Astrocyte of the cerebellum (primary cell): Measurements from ENCODE around the gene DIPK2B.

Source experiments
- DNase-seq: peaks from one replicate; pipeline ENCODE4 v3.0.0-alpha.2; 2011; ENCODE audit warnings: low read depth
- H3K4me3 ChIP-seq: 2 replicates; pipeline ENCODE4 v1.5.1; 2011; ENCODE audit warnings: mild to moderate bottlenecking, low read depth, low read length, moderate library complexity
- in situ Hi-C: cut with HindIII; loops from 2 replicates; pipeline ENCODE4 v1.10.0; 2017; ENCODE audit warnings: low sequenced_read_pairs
- TF ChIP-seq, protein P1 (sequence below): IDR thresholded peaks from 2 replicates; pipeline ENCODE4 v1.5.1; 2012; ENCODE audit warnings: low read length, low read depth, moderate library complexity, mild to moderate bottlenecking; ENCODE audit errors: missing control alignments

Gene DIPK2B, protein sequence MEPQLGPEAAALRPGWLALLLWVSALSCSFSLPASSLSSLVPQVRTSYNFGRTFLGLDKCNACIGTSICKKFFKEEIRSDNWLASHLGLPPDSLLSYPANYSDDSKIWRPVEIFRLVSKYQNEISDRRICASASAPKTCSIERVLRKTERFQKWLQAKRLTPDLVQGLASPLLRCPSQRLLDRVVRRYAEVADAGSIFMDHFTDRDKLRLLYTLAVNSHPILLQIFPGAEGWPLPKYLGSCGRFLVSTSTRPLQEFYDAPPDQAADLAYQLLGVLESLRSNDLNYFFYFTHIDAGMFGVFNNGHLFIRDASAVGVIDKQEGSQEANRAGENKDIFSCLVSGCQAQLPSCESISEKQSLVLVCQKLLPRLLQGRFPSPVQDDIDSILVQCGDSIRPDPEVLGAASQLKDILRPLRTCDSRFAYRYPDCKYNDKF

DNA sequence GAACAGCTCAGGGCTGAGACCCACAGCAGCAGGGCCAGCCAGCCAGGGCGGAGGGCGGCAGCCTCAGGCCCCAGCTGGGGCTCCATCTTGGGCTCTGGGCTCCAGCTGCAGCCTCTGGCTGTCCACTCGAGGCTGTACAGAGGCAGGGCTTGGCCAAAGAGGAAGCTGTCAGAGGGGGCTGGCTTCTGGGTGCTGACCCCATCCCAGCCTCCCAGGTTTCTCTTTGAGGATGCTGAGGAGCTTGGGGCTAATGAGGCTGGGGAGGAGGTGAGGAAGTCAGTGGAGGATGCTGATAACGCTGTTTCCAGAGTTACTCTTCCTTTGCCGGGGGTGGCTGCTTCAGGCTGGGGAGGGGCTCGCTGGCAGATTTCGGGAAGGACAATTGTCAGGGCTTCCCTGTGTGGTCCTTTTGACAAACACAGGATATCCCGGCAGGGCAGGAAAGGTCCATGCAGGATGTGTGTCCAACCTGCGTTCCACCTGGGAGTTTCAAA is at the start of gene DIPK2B:
DIPK2B (minus strand) TSS at position 136 of the 494 bp plus-strand sequence; CDS start at position 86, 50 bp downstream.
- no peak within 1 kb of the TSS for H3K4me3 ChIP-seq
- DNase-seq: no peak
- in situ Hi-C loops: no loop called here
- TF ChIP-seq, protein P1, sequence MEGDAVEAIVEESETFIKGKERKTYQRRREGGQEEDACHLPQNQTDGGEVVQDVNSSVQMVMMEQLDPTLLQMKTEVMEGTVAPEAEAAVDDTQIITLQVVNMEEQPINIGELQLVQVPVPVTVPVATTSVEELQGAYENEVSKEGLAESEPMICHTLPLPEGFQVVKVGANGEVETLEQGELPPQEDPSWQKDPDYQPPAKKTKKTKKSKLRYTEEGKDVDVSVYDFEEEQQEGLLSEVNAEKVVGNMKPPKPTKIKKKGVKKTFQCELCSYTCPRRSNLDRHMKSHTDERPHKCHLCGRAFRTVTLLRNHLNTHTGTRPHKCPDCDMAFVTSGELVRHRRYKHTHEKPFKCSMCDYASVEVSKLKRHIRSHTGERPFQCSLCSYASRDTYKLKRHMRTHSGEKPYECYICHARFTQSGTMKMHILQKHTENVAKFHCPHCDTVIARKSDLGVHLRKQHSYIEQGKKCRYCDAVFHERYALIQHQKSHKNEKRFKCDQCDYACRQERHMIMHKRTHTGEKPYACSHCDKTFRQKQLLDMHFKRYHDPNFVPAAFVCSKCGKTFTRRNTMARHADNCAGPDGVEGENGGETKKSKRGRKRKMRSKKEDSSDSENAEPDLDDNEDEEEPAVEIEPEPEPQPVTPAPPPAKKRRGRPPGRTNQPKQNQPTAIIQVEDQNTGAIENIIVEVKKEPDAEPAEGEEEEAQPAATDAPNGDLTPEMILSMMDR: no peak

DNA sequence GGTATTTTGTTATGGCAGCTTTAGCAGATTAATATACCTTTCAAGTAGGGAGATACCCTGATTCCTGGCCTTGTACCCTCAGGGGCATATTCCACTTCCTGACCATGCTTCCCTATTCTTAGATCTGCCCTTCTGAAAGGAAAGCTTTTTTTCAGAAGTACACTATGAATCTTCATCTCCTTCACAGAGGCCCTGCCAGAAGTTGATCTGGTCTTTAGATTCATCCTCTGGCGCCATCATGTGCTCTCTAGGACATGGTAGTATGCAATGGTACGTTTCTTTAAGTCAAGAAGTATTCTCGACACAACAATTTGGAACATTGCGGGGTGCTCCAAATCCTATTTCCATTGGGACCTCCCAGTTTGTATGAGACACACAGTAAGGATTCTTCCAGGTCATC is 39.6 kb upstream of the DIPK2B start:
- TF ChIP-seq, protein P1: no peak
- no peak overlapping the region for H3K4me3 ChIP-seq
- DNase-seq: no peak
- in situ Hi-C loops: no loop called here

DNA sequence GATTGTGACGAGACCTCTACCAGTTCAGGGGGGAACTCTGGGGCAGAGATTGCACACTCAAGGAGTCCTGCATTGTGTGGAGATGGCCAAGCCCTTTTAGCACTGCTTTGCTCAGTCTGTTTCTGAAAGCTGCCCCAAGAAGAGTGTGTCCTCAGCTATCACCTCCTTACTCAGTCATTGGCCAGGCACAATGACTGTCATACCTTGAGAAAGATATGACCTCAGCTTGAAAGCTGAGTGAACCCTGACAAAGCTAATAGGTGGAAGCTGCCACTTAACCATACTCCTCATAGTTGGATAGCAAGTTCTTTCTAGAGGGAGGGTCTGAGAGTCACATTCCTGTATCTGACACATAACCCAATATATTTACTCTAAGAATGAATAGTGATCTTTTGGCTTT is 37.8 kb upstream of the DIPK2B start:
- in situ Hi-C loops: no loop called here
- no peak for DNase-seq
- no peak overlapping the region for H3K4me3 ChIP-seq
- TF ChIP-seq, protein P1: no peak

DNA sequence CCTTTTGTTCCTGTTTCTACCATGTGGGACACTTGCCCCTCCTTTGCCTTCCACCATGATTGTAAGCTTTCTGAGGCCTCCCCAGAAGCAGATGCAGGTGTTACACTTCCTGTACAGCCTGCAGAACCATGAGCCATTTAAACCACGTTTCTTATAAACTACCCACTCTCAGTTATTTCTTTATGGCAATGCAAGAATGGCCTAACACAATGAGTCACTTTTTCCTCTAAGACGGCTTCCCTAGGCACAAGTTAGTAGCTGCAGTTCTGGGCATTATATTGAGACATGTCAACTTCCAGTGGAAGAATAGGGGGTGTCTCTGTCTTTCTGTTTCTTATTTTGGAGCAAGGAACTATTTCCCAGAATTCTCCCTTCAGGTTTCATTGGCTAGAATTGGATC is 32.9 kb upstream of the DIPK2B start:
- in situ Hi-C loops: no loop called here

DNA sequence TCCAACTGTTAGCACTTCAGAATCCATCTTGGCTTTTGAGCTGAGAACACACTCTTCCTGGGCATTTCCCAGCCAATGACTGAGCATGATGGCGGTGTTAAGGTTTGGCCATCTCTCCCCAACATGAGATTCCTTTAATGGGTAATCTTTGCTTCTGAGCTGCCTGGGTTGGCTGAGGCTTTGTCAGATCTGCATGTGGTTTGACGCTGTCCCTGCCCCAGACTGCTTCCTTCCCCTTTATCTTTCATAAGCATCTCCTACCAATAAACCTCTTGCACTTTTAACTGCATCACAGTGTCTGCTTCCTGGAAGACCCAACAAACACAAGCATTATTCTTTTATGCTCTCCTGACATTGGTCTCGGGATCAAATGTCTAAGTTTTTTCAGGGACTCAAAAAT is 31.5 kb upstream of the DIPK2B start:
- no peak for DNase-seq
- TF ChIP-seq, protein P1: no peak
- H3K4me3 ChIP-seq: no peak overlapping the region
- in situ Hi-C loops: no loop called here

More for the DNA sequence above, 32.9 kb upstream of the DIPK2B start:
- H3K4me3 ChIP-seq: no peak overlapping the region
- DNase-seq: no peak
- TF ChIP-seq, protein P1: no peak

DNA sequence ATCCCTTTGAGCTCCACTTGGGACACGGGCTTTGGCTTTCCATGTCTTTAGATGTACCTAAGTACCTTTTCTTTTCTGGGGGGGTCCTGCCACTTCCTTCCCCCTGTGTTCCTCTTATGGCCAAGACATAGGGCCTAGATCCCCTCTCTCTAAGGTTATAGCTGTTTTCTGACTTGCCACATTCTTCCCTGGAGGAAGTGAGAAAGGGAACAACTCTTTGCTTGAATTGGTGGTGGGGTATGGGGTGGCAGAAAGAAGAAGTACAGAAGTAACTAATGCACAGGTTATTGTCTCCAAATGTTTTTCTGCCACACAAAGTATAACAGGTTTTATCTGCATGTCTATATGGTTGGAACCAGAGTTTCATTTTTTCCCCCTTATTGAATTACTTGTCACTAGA is 29.7 kb upstream of the DIPK2B start:
- H3K4me3 ChIP-seq: no peak overlapping the region
- in situ Hi-C loops: no loop called here
- TF ChIP-seq, protein P1: no peak
- DNase-seq: no peak
